ENCODE results near the gene SSBP3.

GRCh38 chr1:54302951-54303843 lies 103.0 kb downstream of the SSBP3 start:
- no peak for TF ChIP-seq TAF1 (IDR thresholded peaks at IDR 0.05; ENCODE audit: borderline replicate concordance, insufficient read depth, low read length)
- TF ChIP-seq POLR2AphosphoS5 (IDR thresholded peaks at IDR 0.05; ENCODE audit: low read depth, low read length), result no peak

All from PFSK-1 (cell line).